Measurements from ENCODE around the gene LBX1. TPM values are rescaled to one million over a fixed set of nuclear protein-coding genes. Genes with fewer than 3 reads are reported as not detected.

The LBX1 gene
- total RNA-seq, 1 donor from 2014 or later: not detected

GRCh38 chr10:101261702-101262101, 32.4 kb upstream of the LBX1 start:
- Histone ChIP-seq H3K36me3 (no peaks in the 10 kb centered on the region), H3K27me3 (ENCODE audit: low read depth) (peaks cover 24% of the 10 kb centered on the region), H3K27ac (no peak overlapping the region), H3K9me3 (peaks cover 8% of the 10 kb centered on the region), H3K4me1 (no peaks in the 10 kb centered on the region), H3K4me3 (no peak overlapping the region)
- DNase-seq (no peak), ATAC-seq (no peak)
- intact Hi-C loops (cut with DNase I): no loop called here
- TF ChIP-seq CTCF (IDR thresholded peaks at IDR 0.05): no peak

GRCh38 chr10:101260764-101261481, 31.7 kb upstream of the LBX1 start:
- no peak for DNase-seq

GRCh38 chr10:101258179-101258885, 29.1 kb upstream of the LBX1 start:
- TF ChIP-seq CTCF (IDR thresholded peaks at IDR 0.05): no peak
- no peak overlapping the region for H3K27ac ChIP-seq
- ATAC-seq: no peak
- H3K9me3 ChIP-seq: peaks cover 8% of the 10 kb centered on the region
- no peaks in the 10 kb centered on the region for H3K36me3 ChIP-seq
- intact Hi-C loops (cut with DNase I): no loop called here
- peaks cover 34% of the 10 kb centered on the region for H3K27me3 ChIP-seq (ENCODE audit: low read depth)
- no peaks in the 10 kb centered on the region for H3K4me1 ChIP-seq
- H3K4me3 ChIP-seq: no peak overlapping the region
- DNase-seq: no peak

More at GRCh38 chr10:101260764-101261481, 31.7 kb upstream of the LBX1 start:
- no peak for ATAC-seq
- no peak overlapping the region for H3K4me3 ChIP-seq
- no peak for TF ChIP-seq CTCF (IDR thresholded peaks at IDR 0.05)
- H3K4me1 ChIP-seq: no peaks in the 10 kb centered on the region
- H3K27ac ChIP-seq: no peak overlapping the region
- intact Hi-C loops (cut with DNase I): no loop called here
- H3K27me3 ChIP-seq (ENCODE audit: low read depth): peaks cover 24% of the 10 kb centered on the region
- H3K36me3 ChIP-seq: no peaks in the 10 kb centered on the region
- H3K9me3 ChIP-seq: peaks cover 8% of the 10 kb centered on the region

DNA sequence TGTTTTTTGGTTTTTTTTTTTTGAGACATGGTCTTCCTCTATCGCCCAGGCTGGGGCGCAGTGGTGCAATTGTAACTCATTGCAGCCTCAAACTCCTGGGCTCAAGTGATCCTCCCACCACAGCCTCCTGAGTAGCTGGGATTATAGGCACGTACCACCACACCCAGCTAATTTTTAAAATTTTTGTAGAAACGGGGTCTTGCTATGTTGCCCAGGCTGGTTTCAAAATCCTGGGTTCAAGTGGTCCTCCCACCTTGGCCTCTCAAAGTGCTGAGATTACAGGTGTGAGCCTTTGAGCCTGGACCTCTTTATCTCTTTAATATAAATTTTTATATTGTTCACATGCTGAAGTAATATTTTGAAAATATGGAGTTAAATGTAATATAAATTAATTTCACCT, 28.2 kb upstream of the LBX1 start:
- Histone ChIP-seq H3K27me3 (ENCODE audit: low read depth) (peaks cover 34% of the 10 kb centered on the region), H3K36me3 (no peaks in the 10 kb centered on the region), H3K4me1 (no peaks in the 10 kb centered on the region), H3K4me3 (no peak overlapping the region), H3K9me3 (peaks cover 8% of the 10 kb centered on the region), H3K27ac (no peak overlapping the region)
- DNase-seq (no peak), ATAC-seq (no peak)
- TF ChIP-seq CTCF (IDR thresholded peaks at IDR 0.05): no peak
- intact Hi-C loops (cut with DNase I): no loop called here

GRCh38 chr10:101257084-101257483, 27.8 kb upstream of the LBX1 start:
- no peak overlapping the region for H3K4me3 ChIP-seq
- no peak for TF ChIP-seq CTCF (IDR thresholded peaks at IDR 0.05)
- H3K27me3 ChIP-seq (ENCODE audit: low read depth): peaks cover 31% of the 10 kb centered on the region
- DNase-seq (no peak), ATAC-seq (no peak)
- peaks cover 8% of the 10 kb centered on the region for H3K9me3 ChIP-seq
- no peak overlapping the region for H3K27ac ChIP-seq
- H3K4me1 ChIP-seq: no peaks in the 10 kb centered on the region
- H3K36me3 ChIP-seq: no peaks in the 10 kb centered on the region
- intact Hi-C loops (cut with DNase I): no loop called here

All from lower lobe of right lung (tissue), 2 donors.